B cell (primary cell): ENCODE measurements around the gene FYN.
"Not testable (repeated sequence)": the region's sequence is repeated elsewhere in the genome, so short reads cannot be mapped to it uniquely, and the experiment has no call there.

Experiments used
- CTCF ChIP-seq: fragments of 200-600 bp; IDR thresholded peaks from one replicate; pipeline ENCODE4 v1.8.0; 2022; ENCODE audit warnings: antibody characterized with exemption, mild to moderate bottlenecking
- EZH2 ChIP-seq: IDR thresholded peaks from 2 replicates; pipeline ENCODE4 v1.6.1; 2012; ENCODE audit warnings: borderline replicate concordance, low read depth, mild to moderate bottlenecking, moderate library complexity, low read length; ENCODE audit not compliant: insufficient read depth, poor library complexity, severe bottlenecking

DNA sequence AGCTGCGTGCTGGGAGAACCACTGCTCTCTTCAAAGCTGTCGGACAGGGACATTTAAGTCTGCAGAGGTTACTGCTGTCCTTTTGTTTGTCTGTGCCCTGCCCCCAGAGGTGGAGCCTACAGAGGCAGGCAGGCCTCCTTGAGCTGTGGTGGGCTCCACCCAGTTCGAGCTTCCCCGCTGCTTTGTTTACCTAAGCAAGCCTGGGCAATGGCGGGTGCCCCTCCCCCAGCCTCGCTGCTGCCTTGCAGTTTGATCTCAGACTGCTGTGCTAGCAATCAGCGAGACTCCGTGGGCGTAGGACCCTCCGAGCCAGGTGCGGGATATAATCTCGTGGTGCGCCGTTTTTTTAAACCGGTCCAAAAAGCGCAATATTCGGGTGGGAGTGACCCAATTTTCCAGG lies 35.1 kb upstream of the FYN start:
- not testable (repeated sequence) for TF ChIP-seq CTCF, EZH2
